HG03378 (cell line): ENCODE data around the gene NRL.
"Not testable (repeated sequence)": the region's sequence is repeated elsewhere in the genome, so short reads cannot be mapped to it uniquely, and the experiment has no call there.

Experiments
- ATAC-seq: cut with Tn5 transposase; IDR thresholded peaks from one replicate; pipeline ENCODE4 v1.9.1; 2021; ENCODE audit warnings: mild to moderate bottlenecking, moderate library complexity; ENCODE audit not compliant: unreplicated experiment

The NRL gene

DNA sequence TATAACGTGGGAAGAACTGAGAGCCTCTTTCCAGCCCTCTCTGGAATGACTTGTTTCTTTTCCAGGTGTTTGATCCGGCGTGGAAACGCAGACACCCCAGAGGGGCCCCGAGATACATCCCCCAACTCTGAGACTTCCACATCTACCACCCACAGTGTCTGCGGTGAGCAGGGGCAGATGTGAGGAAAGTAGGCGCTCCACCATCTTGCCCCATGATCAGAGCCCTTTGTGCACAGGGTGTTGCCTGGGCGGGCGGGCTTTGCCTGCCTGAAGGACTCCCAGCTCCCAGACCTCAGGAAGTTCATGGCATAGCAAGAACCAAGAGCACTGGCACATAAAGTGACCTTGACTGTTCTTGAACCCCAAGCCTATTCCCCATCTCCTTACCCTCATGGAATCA is 60.1 kb downstream of the NRL start:
- no peak for ATAC-seq

- ATAC-seq, result no peak
Observed at GRCh38 chr14:24054324-24054641, 60.5 kb downstream of the NRL start.

GRCh38 chr14:24053548-24054323 is 61.0 kb downstream of the NRL start:
- no peak for ATAC-seq

DNA sequence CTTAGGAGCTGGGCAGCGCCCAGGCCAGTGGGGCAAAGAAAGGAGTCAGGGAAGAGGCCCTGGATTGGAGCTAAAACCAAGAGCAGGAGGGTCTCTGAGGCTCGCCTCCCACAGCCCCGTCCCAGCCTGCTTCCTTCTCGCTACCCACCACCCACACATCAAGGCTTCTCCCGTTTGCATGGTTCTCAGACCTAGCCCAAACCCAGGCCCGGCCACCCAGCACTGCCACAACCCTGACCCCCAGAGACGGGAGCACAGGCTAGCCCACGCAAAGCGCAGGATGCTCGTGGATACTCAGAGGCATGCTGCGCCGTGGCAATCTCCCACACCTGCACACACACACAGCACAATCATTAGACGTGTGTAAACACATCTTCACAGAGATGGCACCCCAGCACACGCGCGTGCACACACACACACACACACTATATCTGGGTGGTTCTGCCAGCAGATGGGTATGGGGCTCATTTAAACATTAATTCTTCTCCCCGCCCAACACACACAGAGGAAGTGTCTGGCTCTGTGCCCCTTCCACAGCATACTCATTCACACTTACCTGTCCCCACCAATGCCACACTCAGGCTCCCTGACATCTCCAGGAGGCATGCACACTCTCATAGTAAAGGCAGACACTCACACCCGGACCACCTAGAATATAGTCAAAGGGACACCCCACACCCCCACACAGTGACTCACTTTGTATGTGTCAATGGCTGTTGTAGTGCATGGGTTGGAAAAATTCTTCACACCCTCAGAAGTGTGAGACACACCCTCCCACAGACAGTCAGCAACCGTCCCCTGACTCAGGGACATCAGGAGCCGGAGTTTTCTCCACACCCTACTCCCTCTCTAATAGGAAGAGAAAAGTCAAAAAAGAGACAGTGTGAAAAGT is 61.8 kb downstream of the NRL start:
- ATAC-seq, result no peak

DNA sequence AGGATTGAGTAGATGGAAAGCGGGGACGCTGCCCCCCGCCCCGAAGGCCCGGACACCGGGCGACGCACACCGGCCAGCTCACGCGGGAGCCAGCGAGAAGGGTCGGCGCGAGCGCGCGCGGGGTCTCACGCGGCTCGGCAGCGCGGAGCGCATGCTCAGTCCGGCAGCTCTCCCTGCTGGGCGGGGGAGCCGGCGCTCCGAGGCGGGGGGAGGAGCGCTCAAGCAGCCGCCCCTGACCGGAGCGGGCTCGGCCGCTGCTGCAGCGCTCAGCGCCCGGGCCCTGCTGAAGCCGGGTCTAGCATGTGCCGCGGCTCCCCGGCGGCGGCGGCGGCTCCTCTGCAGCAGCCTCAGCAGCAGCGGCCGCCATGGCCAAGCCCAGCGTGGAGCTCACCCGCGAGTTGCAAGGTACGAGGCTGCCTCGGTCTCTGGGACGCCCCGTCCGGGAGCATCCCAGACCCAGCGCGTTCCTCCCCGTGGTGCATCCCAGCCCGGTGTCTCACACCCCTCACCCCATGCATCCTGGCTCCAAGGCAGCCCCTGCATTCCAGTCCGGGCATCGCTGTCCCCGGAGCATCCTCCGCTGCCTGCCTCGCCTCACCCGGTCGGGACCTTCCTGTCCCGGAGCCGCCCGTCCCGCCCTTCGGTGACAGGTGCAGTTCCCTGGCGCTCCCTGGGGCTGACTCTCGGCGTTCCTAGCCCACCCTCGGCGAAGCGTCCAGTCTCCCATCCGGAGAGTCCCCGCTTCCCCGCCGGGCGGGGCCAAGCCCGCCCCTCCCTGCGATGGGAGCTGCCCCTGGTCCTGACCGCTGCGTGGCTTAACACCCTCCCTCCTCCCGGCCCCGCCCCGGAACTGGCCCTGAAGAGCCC is 62.7 kb downstream of the NRL start, which contains the start of gene CARMIL3:
Gene CARMIL3 (plus strand): TSS at position 221 of the 867 bp plus-strand sequence. CDS start 145 bp downstream, at position 366.
- ATAC-seq, result no peak

- no peak for ATAC-seq
Observed at GRCh38 chr14:24051176-24051788, 63.5 kb downstream of the NRL start.

GRCh38 chr14:24050753-24051152 is 64.0 kb downstream of the NRL start:
- ATAC-seq, result not testable (repeated sequence)

DNA sequence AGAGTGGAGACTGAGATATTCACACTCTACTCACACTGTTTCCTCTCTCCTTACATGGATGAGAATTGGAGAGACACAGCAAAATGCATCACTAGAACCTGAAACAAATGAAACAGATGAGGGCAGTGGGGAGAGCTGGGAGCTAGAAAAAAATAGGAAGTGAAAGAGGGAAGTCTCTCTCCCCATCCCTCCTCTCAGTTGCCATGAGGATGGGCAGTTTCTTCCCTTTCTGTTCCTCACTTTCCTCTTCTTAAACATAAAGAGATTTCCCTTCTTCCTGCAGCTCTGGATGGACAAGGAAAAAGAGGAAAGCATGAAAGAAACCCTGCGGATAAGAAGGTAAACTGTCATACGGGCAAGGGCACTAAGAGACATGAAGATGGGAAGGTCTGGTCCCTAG is 65.7 kb downstream of the NRL start:
- not testable (repeated sequence) for ATAC-seq

DNA sequence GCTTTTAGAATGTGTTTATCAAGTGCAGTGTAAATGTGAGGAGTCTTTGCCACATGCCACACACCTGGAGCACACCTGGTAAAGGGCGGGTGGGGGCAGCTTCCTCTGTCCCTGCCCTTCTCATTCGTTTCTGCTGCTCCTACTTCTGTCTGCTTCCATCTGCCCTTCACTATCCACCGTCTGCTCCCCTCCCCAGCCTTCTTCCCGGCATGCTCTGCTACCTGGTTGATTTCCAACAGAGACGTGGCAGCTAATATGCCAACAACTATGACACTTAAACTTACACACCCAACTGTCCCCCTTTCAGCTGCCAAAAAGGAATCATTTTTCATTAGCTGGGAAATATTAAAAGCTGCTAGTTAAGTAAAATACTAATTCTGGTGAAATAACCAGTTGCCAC is 72.0 kb downstream of the NRL start:
- no peak for ATAC-seq

DNA sequence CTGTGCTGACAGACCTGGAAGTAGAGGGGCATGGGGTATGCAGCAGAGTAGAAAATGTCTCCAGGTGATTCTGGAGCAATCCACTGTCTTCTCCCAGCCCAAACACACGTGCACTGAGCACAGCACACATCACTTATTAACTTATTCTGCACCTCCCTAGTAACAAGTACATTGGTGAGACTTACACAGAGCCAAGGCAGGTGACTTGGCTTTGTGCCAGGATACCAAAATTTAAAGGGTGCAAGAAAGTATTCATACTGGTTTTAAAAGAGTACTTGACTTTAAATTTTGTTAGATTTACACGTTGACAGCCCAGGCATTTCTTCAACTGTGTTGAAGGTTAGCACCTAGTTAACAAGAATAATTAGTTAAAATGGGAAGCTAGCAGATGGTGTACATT is 74.1 kb downstream of the NRL start:
- no peak for ATAC-seq

DNA sequence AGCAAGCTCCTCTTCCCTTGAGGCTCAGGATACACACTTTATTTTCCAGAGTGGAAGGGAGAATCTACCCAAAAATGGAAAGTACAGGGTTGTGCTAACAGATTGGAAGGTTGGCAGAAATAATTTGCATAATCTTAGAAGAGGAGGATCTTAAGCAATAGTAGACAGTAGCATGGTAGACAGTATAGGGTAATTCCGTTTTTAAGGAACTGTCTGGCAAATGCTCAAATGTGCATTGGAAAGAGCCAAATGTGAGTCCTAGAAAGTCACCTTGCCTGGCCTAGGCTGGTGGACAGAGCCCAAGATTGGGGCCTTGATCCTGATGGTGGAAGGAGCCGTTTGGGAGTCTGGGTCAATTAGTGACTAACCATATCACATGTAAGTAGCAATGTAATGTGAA is 76.1 kb downstream of the NRL start:
- ATAC-seq, result no peak

DNA sequence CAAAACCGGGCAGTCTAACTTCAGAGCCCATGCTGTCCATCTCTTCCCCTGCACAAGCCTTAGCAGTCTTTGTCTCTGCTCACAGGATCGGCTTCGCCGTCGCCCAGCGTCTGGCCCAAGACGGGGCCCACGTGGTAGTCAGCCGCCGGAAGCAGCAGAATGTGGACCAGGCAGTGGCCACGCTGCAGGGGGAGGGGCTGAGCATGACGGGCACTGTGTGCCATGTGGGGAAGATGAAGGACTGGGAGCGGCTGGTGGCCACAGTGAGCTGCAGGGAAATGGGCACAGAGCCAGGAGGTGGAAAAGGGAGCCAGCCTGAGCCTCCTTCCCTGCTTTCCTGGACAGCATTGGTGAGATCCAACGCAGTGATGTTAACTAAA is 77.1 kb downstream of the NRL start:
- ATAC-seq, result no peak

DNA sequence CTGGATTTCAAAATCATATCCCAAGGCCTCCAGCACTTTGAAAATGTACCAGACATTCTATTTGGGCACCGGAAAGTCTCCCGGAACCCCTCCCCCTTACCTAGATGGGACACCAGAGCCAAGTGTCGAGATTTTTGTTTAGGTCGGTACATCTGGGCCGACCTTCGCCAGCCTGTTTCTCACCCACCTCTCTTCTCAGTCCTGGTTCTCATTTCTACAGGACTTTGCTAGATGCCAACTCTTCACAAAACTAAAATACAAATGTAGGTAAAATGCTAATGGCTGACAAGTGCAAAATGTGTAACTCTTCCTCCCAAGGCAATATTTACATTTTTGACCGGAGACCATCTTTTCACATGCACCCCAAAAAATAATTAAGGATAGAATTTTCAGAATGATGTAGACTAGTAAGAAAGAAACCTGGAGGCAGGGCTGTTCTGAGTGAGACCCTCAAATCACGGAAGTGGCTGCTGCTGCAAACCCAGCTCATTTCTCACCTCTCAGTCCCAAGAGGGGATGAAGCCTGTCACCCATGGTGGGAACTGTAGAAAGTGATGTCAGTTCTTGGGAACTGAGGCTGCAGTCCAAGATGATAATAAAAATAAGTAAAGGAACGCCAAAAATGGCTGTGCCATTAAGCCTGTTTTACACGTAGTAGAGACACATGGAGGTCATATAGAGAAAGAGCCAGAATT is 77.6 kb downstream of the NRL start:
- not testable (repeated sequence) for ATAC-seq

DNA sequence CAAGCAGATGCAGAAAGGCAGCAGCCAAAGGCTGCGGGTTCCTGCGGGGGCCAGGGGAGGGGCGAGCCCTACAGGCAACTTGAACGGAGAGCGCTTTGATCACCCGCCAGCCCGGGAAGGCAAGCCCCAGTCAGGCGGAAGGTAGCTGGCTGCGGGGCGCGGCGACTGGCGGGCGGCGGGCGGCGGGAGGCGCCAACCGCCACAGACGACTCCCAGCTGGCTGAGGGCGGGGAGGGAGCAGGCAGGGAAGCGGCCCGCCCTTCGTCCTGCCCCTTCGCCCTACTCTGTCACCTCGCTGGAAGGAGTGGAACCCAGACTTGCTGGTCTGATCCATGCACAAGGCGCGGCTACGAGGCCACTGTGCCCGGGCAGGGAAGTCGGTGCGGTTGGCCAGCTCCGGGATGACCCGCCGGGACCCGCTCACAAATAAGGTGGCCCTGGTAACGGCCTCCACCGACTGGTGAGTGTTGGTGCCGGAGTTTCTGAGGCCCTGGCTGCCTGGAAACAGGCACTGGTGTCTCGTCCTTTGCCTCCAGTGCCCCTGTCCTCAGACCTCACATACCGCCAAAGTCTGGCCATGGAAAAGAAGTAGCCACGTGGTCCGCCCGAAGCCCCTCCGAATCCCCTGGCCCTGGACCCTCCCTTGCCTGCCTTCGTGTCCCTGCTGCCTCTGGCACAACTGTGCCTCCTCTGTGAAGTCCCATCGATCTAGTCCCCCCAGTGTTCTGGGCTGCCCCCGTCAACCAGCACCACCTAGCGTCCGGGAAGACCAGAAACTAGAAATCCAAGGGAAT is 78.4 kb downstream of the NRL start:
- peak; percentile 53 for ATAC-seq

DNA sequence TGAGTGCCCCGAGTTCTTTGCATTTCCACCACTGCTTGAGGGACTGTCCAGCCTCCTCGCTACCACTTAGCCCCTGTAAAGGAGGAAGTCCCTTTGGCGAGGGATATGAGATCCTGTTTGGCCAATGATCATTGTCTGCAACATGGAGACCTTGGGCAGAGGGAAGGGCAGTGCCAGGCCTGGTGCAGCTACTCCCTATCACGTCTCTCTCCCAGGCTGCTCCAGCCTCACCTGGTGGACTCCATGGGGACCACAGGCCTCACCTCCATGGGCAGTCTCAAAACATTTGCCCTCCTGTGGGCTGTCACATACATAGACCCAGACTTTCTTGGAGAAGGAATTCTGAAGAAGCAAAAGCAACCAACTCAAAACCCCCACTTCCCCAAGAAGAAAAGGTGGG is 79.0 kb downstream of the NRL start:
- not testable (repeated sequence) for ATAC-seq

DNA sequence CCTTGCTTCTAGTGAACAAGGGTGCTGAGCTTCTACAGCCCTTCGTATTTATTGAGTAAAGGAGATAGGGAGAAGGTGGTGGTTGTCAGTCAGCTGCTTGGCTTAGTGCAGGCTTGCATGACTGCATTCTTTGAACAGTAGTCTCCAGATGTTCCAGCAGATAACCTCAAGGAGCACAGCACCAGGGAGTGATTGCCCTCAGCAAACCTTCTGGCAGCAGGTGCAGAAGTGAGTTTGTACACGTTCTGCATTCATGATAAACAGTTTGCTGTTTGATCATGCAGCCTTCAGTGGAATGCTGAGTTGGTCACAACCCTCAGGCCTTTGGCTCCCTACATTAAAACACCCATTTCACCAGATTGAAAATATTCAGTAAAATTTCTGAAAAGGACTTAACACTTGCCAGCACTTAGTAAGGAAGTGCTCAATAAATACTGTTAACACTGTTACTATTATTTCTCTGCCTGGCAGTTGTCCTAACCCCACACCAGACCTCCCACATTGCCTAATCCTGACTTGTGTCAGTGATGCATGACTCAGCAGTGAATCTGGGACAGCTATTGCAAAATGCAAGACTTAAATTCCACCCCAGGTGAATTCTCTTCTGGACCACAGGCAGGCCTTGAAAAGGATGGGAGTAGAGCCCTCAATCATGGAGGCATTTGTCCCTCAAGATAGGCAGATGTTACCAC is 81.9 kb downstream of the NRL start:
- no peak for ATAC-seq

GRCh38 chr14:24031331-24031730 is 83.4 kb downstream of the NRL start:
- ATAC-seq, result not testable (repeated sequence)

DNA sequence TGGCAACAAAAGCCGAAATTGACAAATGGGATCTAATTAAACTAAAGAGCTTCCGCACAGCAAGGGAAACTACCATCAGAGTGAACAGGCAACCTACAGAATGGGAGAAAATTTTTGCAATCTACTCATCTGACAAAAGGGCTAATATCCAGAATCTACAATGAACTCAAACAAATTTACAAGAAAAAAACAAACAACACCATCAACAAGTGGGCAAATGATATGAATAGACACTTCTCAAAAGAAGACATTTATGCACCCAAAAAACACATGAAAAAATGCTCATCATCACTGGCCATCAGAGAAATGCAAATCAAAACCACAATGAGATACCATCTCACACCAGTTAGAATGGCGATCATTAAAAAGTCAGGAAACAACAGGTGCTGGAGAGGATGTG is 85.1 kb downstream of the NRL start:
- not testable (repeated sequence) for ATAC-seq
